ENCODE measurements around the gene TAC4. TPM values are rescaled to one million over a fixed set of nuclear protein-coding genes. Genes with fewer than 3 reads are reported as not detected.
A peak's percentile ranks its signal among the peaks of the same experiment; 100 is the strongest.
"Not testable (repeated sequence)": the region's sequence is repeated elsewhere in the genome, so short reads cannot be mapped to it uniquely, and the experiment has no call there.

TAC4 gene
- total RNA-seq, 2 donors from 2014 or later, result 1.5 to 3.2 TPM

- TF ChIP-seq, protein P1, sequence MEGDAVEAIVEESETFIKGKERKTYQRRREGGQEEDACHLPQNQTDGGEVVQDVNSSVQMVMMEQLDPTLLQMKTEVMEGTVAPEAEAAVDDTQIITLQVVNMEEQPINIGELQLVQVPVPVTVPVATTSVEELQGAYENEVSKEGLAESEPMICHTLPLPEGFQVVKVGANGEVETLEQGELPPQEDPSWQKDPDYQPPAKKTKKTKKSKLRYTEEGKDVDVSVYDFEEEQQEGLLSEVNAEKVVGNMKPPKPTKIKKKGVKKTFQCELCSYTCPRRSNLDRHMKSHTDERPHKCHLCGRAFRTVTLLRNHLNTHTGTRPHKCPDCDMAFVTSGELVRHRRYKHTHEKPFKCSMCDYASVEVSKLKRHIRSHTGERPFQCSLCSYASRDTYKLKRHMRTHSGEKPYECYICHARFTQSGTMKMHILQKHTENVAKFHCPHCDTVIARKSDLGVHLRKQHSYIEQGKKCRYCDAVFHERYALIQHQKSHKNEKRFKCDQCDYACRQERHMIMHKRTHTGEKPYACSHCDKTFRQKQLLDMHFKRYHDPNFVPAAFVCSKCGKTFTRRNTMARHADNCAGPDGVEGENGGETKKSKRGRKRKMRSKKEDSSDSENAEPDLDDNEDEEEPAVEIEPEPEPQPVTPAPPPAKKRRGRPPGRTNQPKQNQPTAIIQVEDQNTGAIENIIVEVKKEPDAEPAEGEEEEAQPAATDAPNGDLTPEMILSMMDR (conservative IDR thresholded peaks at IDR 0.05), result no peak
- Histone ChIP-seq H3K27me3 (ENCODE audit: control insufficient read depth, insufficient read depth, low read length, poor library complexity, severe bottlenecking) (no peaks in the 10 kb centered on the region), H3K4me1 (ENCODE audit: control insufficient read depth, insufficient read depth, low read length) (no peaks in the 10 kb centered on the region), H3K4me3 (ENCODE audit: low read length) (no peak overlapping the region), H3K27ac (ENCODE audit: low read depth, low read length) (no peak overlapping the region), H3K9ac (ENCODE audit: extremely low read depth, low read length, poor library complexity, severe bottlenecking) (no peak overlapping the region), H3K9me3 (ENCODE audit: control insufficient read depth, low read length) (no peaks in the 10 kb centered on the region), H3K36me3 (ENCODE audit: control insufficient read depth, insufficient read depth, low read length) (peaks cover 71% of the 10 kb centered on the region)
- Mint-ChIP-seq H3K9me3 (no peaks in the 10 kb centered on the region), H3K4me3 (no peak overlapping the region), H3K36me3 (ENCODE audit: low read depth) (peaks cover 73% of the 10 kb centered on the region), H3K27me3 (ENCODE audit: insufficient read depth) (no peaks in the 10 kb centered on the region), H3K4me1 (no peaks in the 10 kb centered on the region), H3K27ac (peak overlapping the region; percentile 85)
- 100% methylated on average over 1 of the region's 1 CpG; no CpG with 5 or more reads in 1 of the 2 experiments for WGBS, 2 experiments (ENCODE audit: insufficient coverage in 1 of 2, insufficient read length in 1 of 2)
- no peak for DNase-seq
Measured at GRCh38 chr17:49830605-49831004, 17.3 kb downstream of the TAC4 start.

DNA sequence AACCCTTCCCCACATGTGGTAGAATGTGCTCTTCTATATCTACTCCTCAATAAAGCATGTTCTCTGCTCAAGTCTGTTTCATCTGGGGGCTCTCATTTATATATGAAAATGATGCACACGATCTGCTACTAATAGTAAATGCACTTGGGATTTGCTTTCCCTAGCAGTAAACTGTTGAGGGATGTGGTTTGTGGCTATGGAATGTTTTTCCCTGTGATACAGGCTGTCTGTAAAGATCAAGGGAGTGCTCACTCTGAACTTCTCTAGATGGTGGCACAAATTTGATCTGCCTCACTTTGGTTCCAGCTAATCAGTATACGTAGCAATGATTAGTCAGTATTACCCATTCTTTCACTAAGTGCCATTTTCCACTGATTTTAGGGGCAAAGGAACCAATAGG lies 18.8 kb downstream of the TAC4 start:
- Histone ChIP-seq H3K9me3 (ENCODE audit: control insufficient read depth, low read length) (no peaks in the 10 kb centered on the region), H3K27me3 (ENCODE audit: control insufficient read depth, insufficient read depth, low read length, poor library complexity, severe bottlenecking) (no peaks in the 10 kb centered on the region), H3K4me3 (ENCODE audit: low read length) (no peak overlapping the region), H3K27ac (ENCODE audit: low read depth, low read length) (no peak overlapping the region), H3K4me1 (ENCODE audit: control insufficient read depth, insufficient read depth, low read length) (no peaks in the 10 kb centered on the region), H3K36me3 (ENCODE audit: control insufficient read depth, insufficient read depth, low read length) (peaks cover 86% of the 10 kb centered on the region), H3K9ac (ENCODE audit: extremely low read depth, low read length, poor library complexity, severe bottlenecking) (no peak overlapping the region)
- no peaks in the 10 kb centered on the region for H3K27me3 Mint-ChIP-seq (ENCODE audit: insufficient read depth)
- H3K36me3 Mint-ChIP-seq (ENCODE audit: low read depth), result peaks cover 77% of the 10 kb centered on the region
- H3K4me3 Mint-ChIP-seq, result no peak overlapping the region
- H3K4me1 Mint-ChIP-seq, result no peaks in the 10 kb centered on the region
- 86 to 100% methylated on average over 1 to 2 of the region's 2 CpGs for WGBS, 2 experiments (ENCODE audit: insufficient coverage in 1 of 2, insufficient read length in 1 of 2)
- H3K27ac Mint-ChIP-seq, result peak overlapping the region; percentile 30
- H3K9me3 Mint-ChIP-seq, result no peaks in the 10 kb centered on the region
- DNase-seq, result no peak
- TF ChIP-seq, protein P1 (conservative IDR thresholded peaks at IDR 0.05), result no peak

- not testable (repeated sequence) for DNase-seq; H3K4me1 ChIP-seq (ENCODE audit: control insufficient read depth, insufficient read depth, low read length); H3K27ac ChIP-seq (ENCODE audit: low read depth, low read length); H3K9me3 ChIP-seq (ENCODE audit: control insufficient read depth, low read length); H3K27me3 ChIP-seq (ENCODE audit: control insufficient read depth, insufficient read depth, low read length, poor library complexity, severe bottlenecking); H3K4me3 Mint-ChIP-seq; H3K9me3 Mint-ChIP-seq; H3K9ac ChIP-seq (ENCODE audit: extremely low read depth, low read length, poor library complexity, severe bottlenecking); H3K4me1 Mint-ChIP-seq; H3K27me3 Mint-ChIP-seq (ENCODE audit: insufficient read depth); H3K4me3 ChIP-seq (ENCODE audit: low read length)
- peak overlapping the region; percentile 41 for H3K27ac Mint-ChIP-seq
- WGBS, 2 experiments (ENCODE audit: insufficient coverage in 1 of 2, insufficient read length in 1 of 2), result 96% methylated on average over 2 of the region's 2 CpGs; no CpG with 5 or more reads in 1 of the 2 experiments
- peaks cover 86% of the 10 kb centered on the region for H3K36me3 ChIP-seq (ENCODE audit: control insufficient read depth, insufficient read depth, low read length)
- H3K36me3 Mint-ChIP-seq (ENCODE audit: low read depth), result peaks cover 76% of the 10 kb centered on the region
Measured at GRCh38 chr17:49828325-49828724, 19.5 kb downstream of the TAC4 start.

DNA sequence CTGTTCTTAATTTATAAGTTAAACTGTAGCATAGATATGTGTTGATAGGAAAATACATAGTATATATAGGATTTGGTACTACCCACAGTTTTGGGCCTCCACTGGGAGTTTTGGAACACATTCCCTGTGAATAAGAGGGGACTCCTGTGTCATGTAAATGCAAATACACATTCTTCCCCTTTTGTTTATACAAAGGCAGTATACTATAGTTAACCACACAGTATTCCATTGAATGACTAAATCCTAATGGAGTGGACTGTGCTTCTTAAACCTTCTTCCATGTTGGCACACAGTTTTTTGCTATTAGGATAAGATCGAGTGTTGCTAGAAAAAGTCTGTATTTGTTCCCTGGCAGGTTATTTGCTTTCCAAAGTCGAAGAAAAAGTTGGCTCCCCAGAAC lies 22.2 kb downstream of the TAC4 start:
- Mint-ChIP-seq H3K27ac (no peak overlapping the region), H3K4me1 (peaks cover 10% of the 10 kb centered on the region), H3K9me3 (no peaks in the 10 kb centered on the region), H3K27me3 (ENCODE audit: insufficient read depth) (no peaks in the 10 kb centered on the region), H3K4me3 (no peak overlapping the region), H3K36me3 (ENCODE audit: low read depth) (peaks cover 85% of the 10 kb centered on the region)
- no peaks in the 10 kb centered on the region for H3K4me1 ChIP-seq (ENCODE audit: control insufficient read depth, insufficient read depth, low read length)
- peaks cover 94% of the 10 kb centered on the region for H3K36me3 ChIP-seq (ENCODE audit: control insufficient read depth, insufficient read depth, low read length)
- WGBS, 2 experiments (ENCODE audit: insufficient coverage in 1 of 2, insufficient read length in 1 of 2), result 87 to 100% methylated on average over 2 of the region's 2 CpGs
- no peak overlapping the region for H3K9ac ChIP-seq (ENCODE audit: extremely low read depth, low read length, poor library complexity, severe bottlenecking)
- TF ChIP-seq, protein P1 (conservative IDR thresholded peaks at IDR 0.05), result no peak
- no peak for DNase-seq
- H3K9me3 ChIP-seq (ENCODE audit: control insufficient read depth, low read length), result no peaks in the 10 kb centered on the region
- H3K27ac ChIP-seq (ENCODE audit: low read depth, low read length), result no peak overlapping the region
- H3K27me3 ChIP-seq (ENCODE audit: control insufficient read depth, insufficient read depth, low read length, poor library complexity, severe bottlenecking), result no peaks in the 10 kb centered on the region
- no peak overlapping the region for H3K4me3 ChIP-seq (ENCODE audit: low read length)

Data from endodermal cell (in vitro differentiated cells).